WTC11 (cell line): ENCODE results near the gene TRAIP. TPM values are rescaled to one million over a fixed set of nuclear protein-coding genes. Genes with fewer than 3 reads are reported as not detected.
A peak's percentile ranks its signal among the peaks of the same experiment; 100 is the strongest.

ENCODE experiments used
- ATAC-seq: fragments of 200-7000 bp; cut with Tn5 transposase; 2 replicates; pipeline ENCODE4 v1.10.0; 2021; ENCODE audit warnings: mild to moderate bottlenecking, moderate library complexity
- CTCF ChIA-PET: fragments of 300-600 bp; sonication (Branson Sonifier 250); formaldehyde crosslinking; loops from one replicate; lab custom pipeline; 2021; ENCODE audit warnings: antibody characterized with exemption; lab: Charles Lee
- POLR2A ChIA-PET: fragments of 350-600 bp; sonication (Branson Sonifier 250); formaldehyde crosslinking; loops from one replicate; lab custom pipeline; 2021; ENCODE audit warnings: antibody characterized with exemption; lab: Charles Lee
- DNase-seq: peaks from one replicate; pipeline ENCODE4 v3.0.0; 2021; ENCODE audit warnings: low spot score
- H3K27ac Mint-ChIP-seq: 2 replicates; pipeline ENCODE4 v1.8.0; 2021; ENCODE audit warnings: mixed read lengths
- H3K27me3 Mint-ChIP-seq: 2 replicates; pipeline ENCODE4 v1.8.0; 2021; ENCODE audit warnings: low read depth, mild to moderate bottlenecking, moderate library complexity, mixed read lengths
- H3K36me3 Mint-ChIP-seq: 2 replicates; pipeline ENCODE4 v1.8.0; 2021; ENCODE audit warnings: mixed read lengths
- H3K4me1 Mint-ChIP-seq: 2 replicates; pipeline ENCODE4 v1.8.0; 2022; ENCODE audit warnings: mixed read lengths
- H3K4me3 Mint-ChIP-seq: 2 replicates; pipeline ENCODE4 v1.8.0; 2021; ENCODE audit warnings: mild to moderate bottlenecking, moderate library complexity, mixed read lengths
- H3K9me3 Mint-ChIP-seq: 2 replicates; pipeline ENCODE4 v1.8.0; 2021; ENCODE audit warnings: mixed read lengths
- ETV6 ChIP-seq: sonication (generic); formaldehyde crosslinking; IDR thresholded peaks from 2 replicates; pipeline ENCODE4 v1.8.1; 2022; ENCODE audit warnings: mild to moderate bottlenecking, missing genetic modification reagents
- FOXJ3 ChIP-seq: sonication (generic); formaldehyde crosslinking; IDR thresholded peaks from 2 replicates; pipeline ENCODE4 v1.9.0; 2021; ENCODE audit warnings: missing genetic modification reagents, mild to moderate bottlenecking, borderline replicate concordance
- GABPB1 ChIP-seq: sonication (generic); formaldehyde crosslinking; IDR thresholded peaks from 2 replicates; pipeline ENCODE4 v1.8.1; 2023; ENCODE audit warnings: mild to moderate bottlenecking, missing genetic modification reagents
- GTF2I ChIP-seq: fragments of 250-450 bp; sonication (Bioruptor Pico); conservative IDR thresholded peaks from 2 replicates; pipeline ENCODE4 v1.4.0; 2021; ENCODE audit warnings: mild to moderate bottlenecking
- IRF2 ChIP-seq: sonication (generic); formaldehyde crosslinking; IDR thresholded peaks from 2 replicates; pipeline ENCODE4 v1.8.0; 2022; ENCODE audit warnings: low read depth, missing genetic modification reagents, borderline replicate concordance
- NFE2L1 ChIP-seq: sonication (generic); formaldehyde crosslinking; IDR thresholded peaks from 2 replicates; pipeline ENCODE4 v1.8.1; 2023; ENCODE audit warnings: missing genetic modification reagents
- OVOL2 ChIP-seq: fragments of 250-450 bp; sonication (Bioruptor Pico); IDR thresholded peaks from 2 replicates; pipeline ENCODE4 v1.9.0; 2021; ENCODE audit warnings: mild to moderate bottlenecking, borderline replicate concordance
- PREB ChIP-seq: sonication (generic); formaldehyde crosslinking; IDR thresholded peaks from 2 replicates; pipeline ENCODE4 v1.8.1; 2022; ENCODE audit warnings: mild to moderate bottlenecking, missing genetic modification reagents, moderate library complexity, borderline replicate concordance
- PRRX2 ChIP-seq: fragments of 250-450 bp; sonication (Bioruptor Pico); IDR thresholded peaks from 2 replicates; pipeline ENCODE4 v1.8.0; 2021; ENCODE audit warnings: mild to moderate bottlenecking
- SMAD4 ChIP-seq: sonication (generic); formaldehyde crosslinking; IDR thresholded peaks from 2 replicates; pipeline ENCODE4 v1.8.0; 2022; ENCODE audit warnings: mild to moderate bottlenecking, missing genetic modification reagents
- TCF7 ChIP-seq: sonication (generic); formaldehyde crosslinking; IDR thresholded peaks from 2 replicates; pipeline ENCODE4 v1.8.0; 2022; ENCODE audit warnings: mild to moderate bottlenecking, low read depth, missing genetic modification reagents, moderate library complexity
- ZBTB21 ChIP-seq: sonication (generic); formaldehyde crosslinking; IDR thresholded peaks from 2 replicates; pipeline ENCODE4 v1.8.1; 2023; ENCODE audit warnings: mild to moderate bottlenecking, missing genetic modification reagents, borderline replicate concordance
- ZNF138 ChIP-seq: sonication (generic); formaldehyde crosslinking; conservative IDR thresholded peaks from 2 replicates; pipeline ENCODE4 v1.8.1; 2022; ENCODE audit warnings: mild to moderate bottlenecking, moderate library complexity, missing genetic modification reagents
- ZNF671 ChIP-seq: fragments of 250-450 bp; sonication (Bioruptor Pico); IDR thresholded peaks from 2 replicates; pipeline ENCODE4 v1.8.0; 2021; ENCODE audit warnings: mild to moderate bottlenecking
- total RNA-seq: library from RNA; stranded (reverse); gene quantifications from 3 replicates; pipeline ENCODE4 v1.2.3, GENCODE V29; 2021
- TF ChIP-seq, protein P1 (sequence below): sonication (generic); formaldehyde crosslinking; IDR thresholded peaks from 2 replicates; pipeline ENCODE4 v1.8.1; 2023; ENCODE audit warnings: mild to moderate bottlenecking, missing genetic modification reagents
- TF ChIP-seq, protein P2 (sequence below): sonication (generic); formaldehyde crosslinking; IDR thresholded peaks from 2 replicates; pipeline ENCODE4 v1.8.1; 2023; ENCODE audit warnings: mild to moderate bottlenecking, missing genetic modification reagents, borderline replicate concordance
- TF ChIP-seq, protein P3 (sequence below): sonication (generic); formaldehyde crosslinking; IDR thresholded peaks from 2 replicates; pipeline ENCODE4 v1.8.0; 2022; ENCODE audit warnings: mild to moderate bottlenecking, missing genetic modification reagents
- TF ChIP-seq, protein P4 (sequence below): sonication (generic); formaldehyde crosslinking; IDR thresholded peaks from 2 replicates; pipeline ENCODE4 v1.8.1; 2023; ENCODE audit warnings: mild to moderate bottlenecking, missing genetic modification reagents, moderate library complexity

TRAIP gene
- total RNA-seq, 1 experiment from 2014 or later = 25.9 TPM

DNA sequence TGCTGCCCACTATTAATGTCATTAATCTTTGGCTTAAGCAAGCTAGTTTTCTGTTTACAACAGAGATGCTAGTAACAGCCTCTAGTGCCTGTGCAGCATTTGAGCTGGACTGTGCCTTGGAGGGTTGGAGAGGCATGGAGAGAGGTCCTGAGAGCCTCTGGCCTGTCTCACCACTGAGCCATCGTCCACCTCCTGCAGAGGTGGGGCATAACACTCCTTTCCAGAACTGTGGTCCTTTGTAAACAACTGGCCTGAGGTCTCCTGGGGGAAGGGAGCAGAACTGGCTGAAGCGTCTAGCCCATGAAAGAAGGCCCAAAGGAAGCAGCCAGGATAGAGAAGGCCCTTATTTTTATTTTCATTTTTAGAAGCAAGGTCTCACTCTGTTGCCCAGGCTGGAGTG, 23.4 kb upstream of the TRAIP start (continued):
- no peak for TF ChIP-seq TCF7 (CRISPR knock-in tag)
- TF ChIP-seq PREB = no peak
- TF ChIP-seq GABPB1 = no peak

DNA sequence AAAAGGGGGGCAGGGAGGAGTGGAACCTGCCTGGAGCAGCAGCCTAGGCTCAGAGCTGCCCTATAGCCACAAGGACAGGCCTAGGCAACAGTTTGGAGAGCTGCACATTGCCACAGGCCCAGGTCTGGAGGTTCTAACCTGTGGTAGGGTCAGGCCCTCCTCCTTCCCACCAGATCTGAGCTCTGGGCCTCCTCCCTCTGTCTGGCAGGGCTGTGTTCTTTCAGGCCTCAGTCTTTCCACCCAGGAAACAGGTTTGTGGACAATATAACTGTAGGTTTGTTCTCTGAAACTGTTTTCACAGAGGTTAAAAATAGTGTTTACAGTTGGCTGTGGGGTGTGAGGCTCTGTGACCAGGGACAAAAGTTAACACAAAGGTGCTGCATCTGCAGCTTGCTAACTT, 22.3 kb upstream of the TRAIP start:
- CTCF ChIA-PET = interaction anchor here (0.7 to 2.1 kb wide), 7 partner anchors 10 to 51 kb away, joined by 3 to 10 read pairs (median 6); partner anchors contain the start of gene MON1A
- POLR2A ChIA-PET = interaction anchor here (0.7 kb wide), 1 partner anchor 8 kb away, joined by 3 read pairs; no protein-coding TSS in a partner anchor

GRCh38 chr3:49877716-49878115, 21.4 kb upstream of the TRAIP start:
- DNase-seq (no peak), ATAC-seq (no peak)
- H3K27me3 Mint-ChIP-seq = no peaks in the 10 kb centered on the region; the same call in 1 of the 2 replicates
- no peak overlapping the region for H3K4me3 Mint-ChIP-seq
- no peaks in the 10 kb centered on the region for H3K36me3 Mint-ChIP-seq
- peaks cover 29% of the 10 kb centered on the region for H3K4me1 Mint-ChIP-seq
- H3K9me3 Mint-ChIP-seq = no peaks in the 10 kb centered on the region
- ChIA-PET POLR2A (interaction anchor here (0.7 to 1.1 kb wide), 3 partner anchors 9 to 214 kb away, joined by 3 read pairs; no protein-coding TSS in a partner anchor), CTCF (interaction anchor here (0.6 to 2.1 kb wide), 10 partner anchors 9 to 74 kb away, joined by 3 to 10 read pairs (median 3); partner anchors contain the start of genes INKA1 and MON1A)
- H3K27ac Mint-ChIP-seq = peak overlapping the region; percentile 89; the same call in 1 of the 2 replicates
- TF ChIP-seq, protein P1, sequence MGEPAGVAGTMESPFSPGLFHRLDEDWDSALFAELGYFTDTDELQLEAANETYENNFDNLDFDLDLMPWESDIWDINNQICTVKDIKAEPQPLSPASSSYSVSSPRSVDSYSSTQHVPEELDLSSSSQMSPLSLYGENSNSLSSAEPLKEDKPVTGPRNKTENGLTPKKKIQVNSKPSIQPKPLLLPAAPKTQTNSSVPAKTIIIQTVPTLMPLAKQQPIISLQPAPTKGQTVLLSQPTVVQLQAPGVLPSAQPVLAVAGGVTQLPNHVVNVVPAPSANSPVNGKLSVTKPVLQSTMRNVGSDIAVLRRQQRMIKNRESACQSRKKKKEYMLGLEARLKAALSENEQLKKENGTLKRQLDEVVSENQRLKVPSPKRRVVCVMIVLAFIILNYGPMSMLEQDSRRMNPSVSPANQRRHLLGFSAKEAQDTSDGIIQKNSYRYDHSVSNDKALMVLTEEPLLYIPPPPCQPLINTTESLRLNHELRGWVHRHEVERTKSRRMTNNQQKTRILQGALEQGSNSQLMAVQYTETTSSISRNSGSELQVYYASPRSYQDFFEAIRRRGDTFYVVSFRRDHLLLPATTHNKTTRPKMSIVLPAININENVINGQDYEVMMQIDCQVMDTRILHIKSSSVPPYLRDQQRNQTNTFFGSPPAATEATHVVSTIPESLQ (CRISPR knock-in tag) = no peak
- TF ChIP-seq NFE2L1 (CRISPR knock-in tag) (no peak), IRF2 (CRISPR knock-in tag) (no peak), ZNF138 (CRISPR knock-in tag) (no peak), GTF2I (CRISPR knock-in tag) (no peak), OVOL2 (CRISPR knock-in tag) (no peak)
- TF ChIP-seq, protein P2, sequence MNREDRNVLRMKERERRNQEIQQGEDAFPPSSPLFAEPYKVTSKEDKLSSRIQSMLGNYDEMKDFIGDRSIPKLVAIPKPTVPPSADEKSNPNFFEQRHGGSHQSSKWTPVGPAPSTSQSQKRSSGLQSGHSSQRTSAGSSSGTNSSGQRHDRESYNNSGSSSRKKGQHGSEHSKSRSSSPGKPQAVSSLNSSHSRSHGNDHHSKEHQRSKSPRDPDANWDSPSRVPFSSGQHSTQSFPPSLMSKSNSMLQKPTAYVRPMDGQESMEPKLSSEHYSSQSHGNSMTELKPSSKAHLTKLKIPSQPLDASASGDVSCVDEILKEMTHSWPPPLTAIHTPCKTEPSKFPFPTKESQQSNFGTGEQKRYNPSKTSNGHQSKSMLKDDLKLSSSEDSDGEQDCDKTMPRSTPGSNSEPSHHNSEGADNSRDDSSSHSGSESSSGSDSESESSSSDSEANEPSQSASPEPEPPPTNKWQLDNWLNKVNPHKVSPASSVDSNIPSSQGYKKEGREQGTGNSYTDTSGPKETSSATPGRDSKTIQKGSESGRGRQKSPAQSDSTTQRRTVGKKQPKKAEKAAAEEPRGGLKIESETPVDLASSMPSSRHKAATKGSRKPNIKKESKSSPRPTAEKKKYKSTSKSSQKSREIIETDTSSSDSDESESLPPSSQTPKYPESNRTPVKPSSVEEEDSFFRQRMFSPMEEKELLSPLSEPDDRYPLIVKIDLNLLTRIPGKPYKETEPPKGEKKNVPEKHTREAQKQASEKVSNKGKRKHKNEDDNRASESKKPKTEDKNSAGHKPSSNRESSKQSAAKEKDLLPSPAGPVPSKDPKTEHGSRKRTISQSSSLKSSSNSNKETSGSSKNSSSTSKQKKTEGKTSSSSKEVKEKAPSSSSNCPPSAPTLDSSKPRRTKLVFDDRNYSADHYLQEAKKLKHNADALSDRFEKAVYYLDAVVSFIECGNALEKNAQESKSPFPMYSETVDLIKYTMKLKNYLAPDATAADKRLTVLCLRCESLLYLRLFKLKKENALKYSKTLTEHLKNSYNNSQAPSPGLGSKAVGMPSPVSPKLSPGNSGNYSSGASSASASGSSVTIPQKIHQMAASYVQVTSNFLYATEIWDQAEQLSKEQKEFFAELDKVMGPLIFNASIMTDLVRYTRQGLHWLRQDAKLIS (CRISPR knock-in tag) = no peak
- TF ChIP-seq, protein P3, sequence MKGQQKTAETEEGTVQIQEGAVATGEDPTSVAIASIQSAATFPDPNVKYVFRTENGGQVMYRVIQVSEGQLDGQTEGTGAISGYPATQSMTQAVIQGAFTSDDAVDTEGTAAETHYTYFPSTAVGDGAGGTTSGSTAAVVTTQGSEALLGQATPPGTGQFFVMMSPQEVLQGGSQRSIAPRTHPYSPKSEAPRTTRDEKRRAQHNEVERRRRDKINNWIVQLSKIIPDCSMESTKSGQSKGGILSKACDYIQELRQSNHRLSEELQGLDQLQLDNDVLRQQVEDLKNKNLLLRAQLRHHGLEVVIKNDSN (CRISPR knock-in tag) = no peak
- TF ChIP-seq, protein P4, sequence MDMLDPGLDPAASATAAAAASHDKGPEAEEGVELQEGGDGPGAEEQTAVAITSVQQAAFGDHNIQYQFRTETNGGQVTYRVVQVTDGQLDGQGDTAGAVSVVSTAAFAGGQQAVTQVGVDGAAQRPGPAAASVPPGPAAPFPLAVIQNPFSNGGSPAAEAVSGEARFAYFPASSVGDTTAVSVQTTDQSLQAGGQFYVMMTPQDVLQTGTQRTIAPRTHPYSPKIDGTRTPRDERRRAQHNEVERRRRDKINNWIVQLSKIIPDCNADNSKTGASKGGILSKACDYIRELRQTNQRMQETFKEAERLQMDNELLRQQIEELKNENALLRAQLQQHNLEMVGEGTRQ (CRISPR knock-in tag) = no peak

More for the DNA sequence above, 22.3 kb upstream of the TRAIP start:
- Mint-ChIP-seq H3K4me1 (peaks cover 29% of the 10 kb centered on the region), H3K27me3 (no peaks in the 10 kb centered on the region; the same call in 1 of the 2 replicates), H3K4me3 (no peak overlapping the region), H3K27ac (no peak overlapping the region), H3K36me3 (no peaks in the 10 kb centered on the region), H3K9me3 (no peaks in the 10 kb centered on the region)
- ATAC-seq (no peak), DNase-seq (no peak)
- TF ChIP-seq ZNF671 (CRISPR knock-in tag) = no peak
- no peak for TF ChIP-seq SMAD4 (CRISPR knock-in tag)
- no peak for TF ChIP-seq ETV6 (CRISPR knock-in tag)
- TF ChIP-seq PRRX2 (CRISPR knock-in tag) = no peak
- TF ChIP-seq ZBTB21 (CRISPR knock-in tag) = no peak
- no peak for TF ChIP-seq FOXJ3 (CRISPR knock-in tag)
